HepG2 (cell line): ENCODE results near the gene NYAP1. TPM values are rescaled to one million over a fixed set of nuclear protein-coding genes. Genes with fewer than 3 reads are reported as not detected.
A peak's percentile ranks its signal among the peaks of the same experiment; 100 is the strongest.

Source experiments
- EED ChIP-seq: sonication (generic); formaldehyde crosslinking; IDR thresholded peaks from 2 replicates; pipeline ENCODE4 v1.5.0; 2020; ENCODE audit warnings: mild to moderate bottlenecking, missing genetic modification reagents
- FOXK2 ChIP-seq: fragments of 450-650 bp; IDR thresholded peaks from 2 replicates; pipeline ENCODE4 v1.6.1; 2016
- IKZF4 ChIP-seq: sonication (generic); formaldehyde crosslinking; IDR thresholded peaks from 2 replicates; pipeline ENCODE4 v1.5.1; 2020; ENCODE audit warnings: borderline replicate concordance, mild to moderate bottlenecking, low read depth, missing genetic modification reagents; ENCODE audit errors: not compliant biosample characterization
- JDP2 ChIP-seq: sonication (generic); formaldehyde crosslinking; IDR thresholded peaks from 2 replicates; pipeline ENCODE4 v1.8.1; 2022; ENCODE audit warnings: missing genetic modification reagents, borderline replicate concordance
- KDM2A ChIP-seq: sonication (generic); formaldehyde crosslinking; IDR thresholded peaks from 2 replicates; pipeline ENCODE4 v1.4.0; 2020; ENCODE audit warnings: low read depth, missing genetic modification reagents, borderline replicate concordance
- KDM5A ChIP-seq: fragments of 200-600 bp; sonication (generic); IDR thresholded peaks from 2 replicates; pipeline ENCODE4 v1.7.0; 2018; ENCODE audit warnings: antibody characterized with exemption, mild to moderate bottlenecking, low read length, borderline replicate concordance
- PRMT3 ChIP-seq: sonication (generic); formaldehyde crosslinking; IDR thresholded peaks from 2 replicates; pipeline ENCODE4 v1.8.1; 2022; ENCODE audit warnings: low read depth, mild to moderate bottlenecking, moderate library complexity, missing genetic modification reagents, borderline replicate concordance
- REPIN1 ChIP-seq: sonication (generic); formaldehyde crosslinking; IDR thresholded peaks from 2 replicates; pipeline ENCODE4 v1.8.0; 2022; ENCODE audit warnings: missing genetic modification reagents, low read depth, mild to moderate bottlenecking, borderline replicate concordance
- STAG1 ChIP-seq: sonication (generic); formaldehyde crosslinking; IDR thresholded peaks from 2 replicates; pipeline ENCODE4 v1.4.0; 2020; ENCODE audit warnings: missing genetic modification reagents
- TBX3 ChIP-seq: fragments of 450-650 bp; IDR thresholded peaks from 2 replicates; pipeline ENCODE4 v1.6.1; 2017; ENCODE audit warnings: antibody characterized with exemption, mild to moderate bottlenecking, inconsistent platforms, borderline replicate concordance
- ZNF205 ChIP-seq: IDR thresholded peaks from 2 replicates; pipeline ENCODE4 v1.6.1; 2018; ENCODE audit warnings: missing biosample characterization, missing genetic modification reagents
- ZNF431 ChIP-seq: sonication (generic); formaldehyde crosslinking; IDR thresholded peaks from 2 replicates; pipeline ENCODE4 v1.9.0; 2022; ENCODE audit warnings: missing genetic modification reagents, low read depth, mild to moderate bottlenecking, borderline replicate concordance
- ZNF44 ChIP-seq: sonication (generic); formaldehyde crosslinking; IDR thresholded peaks from 2 replicates; pipeline ENCODE4 v1.5.1; 2020; ENCODE audit warnings: mild to moderate bottlenecking, missing genetic modification reagents
- polyA plus RNA-seq, 8 experiments: library from polyadenylated mRNA; depleted of rRNA in 3 of 8; stranded (reverse) in 7 of 8; unstranded in 1 of 8; fragments of >200 nt; fragmentation: Illumina TruSeq in 4 of 8; extraction: Trizol in 4 of 8; gene quantifications; 2 replicates each; pipeline versions ENCODE4 v1.2.1 to v1.2.3, GENCODE V29; 2011 to 2016; ENCODE audit warnings: low read depth in 4 of 8, missing spikeins in 1 of 8, mixed read lengths in 1 of 8; ENCODE audit not compliant: insufficient read depth in 1 of 8
- total RNA-seq, 5 experiments: library from RNA; depleted of rRNA; stranded (reverse); fragments of >200 nt; fragmentation: Illumina TruSeq; extraction: Trizol; gene quantifications; 2 replicates each; pipeline ENCODE4 v1.2.3, GENCODE V29; 2016; ENCODE audit warnings: low read depth in 1 of 5
- TF ChIP-seq, protein P1 (sequence below): sonication (generic); formaldehyde crosslinking; IDR thresholded peaks from 2 replicates; pipeline ENCODE4 v1.8.0; 2022; ENCODE audit warnings: missing genetic modification reagents, mild to moderate bottlenecking, inconsistent platforms, borderline replicate concordance
- TF ChIP-seq, protein P2 (sequence below): sonication (generic); formaldehyde crosslinking; IDR thresholded peaks from 2 replicates; pipeline ENCODE4 v1.5.0; 2020; ENCODE audit warnings: mild to moderate bottlenecking, missing genetic modification reagents
- TF ChIP-seq, protein P3 (sequence below): sonication (generic); formaldehyde crosslinking; IDR thresholded peaks from 2 replicates; pipeline ENCODE4 v1.8.0; 2022; ENCODE audit warnings: mild to moderate bottlenecking, missing genetic modification reagents, moderate library complexity
- TF ChIP-seq, protein P4 (sequence below): sonication (generic); formaldehyde crosslinking; IDR thresholded peaks from 2 replicates; pipeline ENCODE4 v1.4.0; 2020; ENCODE audit warnings: mild to moderate bottlenecking, missing genetic modification reagents, borderline replicate concordance
- TF ChIP-seq, protein P5 (sequence below): sonication (generic); formaldehyde crosslinking; IDR thresholded peaks from 2 replicates; pipeline ENCODE4 v1.4.0; 2020; ENCODE audit warnings: missing genetic modification reagents

Gene NYAP1
- total and polyA plus RNA-seq, 2 of the 13 experiments (the other 11 are each of a cell fraction or from before 2014, with no cell fraction given), result 0.15 to 0.46 TPM

DNA sequence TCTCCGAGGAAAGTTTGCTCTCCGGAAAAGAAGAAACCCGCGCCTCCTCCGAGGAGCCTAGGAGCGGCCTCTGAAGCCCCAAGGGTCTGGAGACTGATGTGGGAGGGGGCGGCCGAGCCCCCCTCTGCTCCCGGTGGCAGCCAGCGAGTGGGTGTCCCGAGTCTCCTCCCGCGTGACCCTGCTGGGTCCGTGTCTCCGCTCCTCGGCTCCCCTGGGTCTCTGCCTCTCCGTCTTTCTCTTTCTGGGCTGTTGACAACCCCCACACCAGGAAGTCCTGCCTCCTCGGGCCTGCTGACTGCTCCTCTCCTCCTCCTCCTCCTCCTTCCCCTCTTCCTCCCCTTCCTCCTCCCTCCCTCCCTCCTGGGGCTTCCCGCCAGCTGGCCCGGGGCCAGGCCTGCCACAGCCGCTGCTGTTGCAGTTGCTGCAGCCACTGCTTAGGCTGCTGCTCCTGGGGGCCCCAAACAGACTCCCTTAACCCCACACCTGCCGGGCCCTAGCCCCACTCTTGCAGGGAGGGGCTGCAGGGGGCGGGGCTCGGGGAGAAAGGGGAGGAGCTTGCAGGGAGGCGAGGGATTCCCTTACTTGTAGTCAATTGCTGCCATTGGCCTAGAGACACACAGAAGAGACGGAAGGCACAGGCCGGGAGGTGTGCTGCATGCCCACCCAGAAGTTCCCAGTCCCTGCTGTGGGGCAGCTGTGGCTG, 4.6 kb upstream of the NYAP1 start, which contains the start of gene TSC22D4 (continued):
- TF ChIP-seq KDM2A (CRISPR knock-in tag) (no peak; the same call in 1 of the 2 replicates), FOXK2 (peak; percentile 46; the same call in 1 of the 2 replicates), KDM5A (peak; percentile 37; the same call in 1 of the 2 replicates), ZNF205 (peak; percentile 61; the same call in 1 of the 2 replicates), TBX3 (no peak), PRMT3 (CRISPR knock-in tag) (no peak), STAG1 (CRISPR knock-in tag) (no peak), ZNF431 (CRISPR knock-in tag) (no peak), EED (CRISPR knock-in tag) (no peak), ZNF44 (CRISPR knock-in tag) (no peak; the same call in 1 of the 2 replicates), REPIN1 (CRISPR knock-in tag) (no peak), IKZF4 (CRISPR knock-in tag) (no peak), JDP2 (no peak)
- TF ChIP-seq, protein P1, sequence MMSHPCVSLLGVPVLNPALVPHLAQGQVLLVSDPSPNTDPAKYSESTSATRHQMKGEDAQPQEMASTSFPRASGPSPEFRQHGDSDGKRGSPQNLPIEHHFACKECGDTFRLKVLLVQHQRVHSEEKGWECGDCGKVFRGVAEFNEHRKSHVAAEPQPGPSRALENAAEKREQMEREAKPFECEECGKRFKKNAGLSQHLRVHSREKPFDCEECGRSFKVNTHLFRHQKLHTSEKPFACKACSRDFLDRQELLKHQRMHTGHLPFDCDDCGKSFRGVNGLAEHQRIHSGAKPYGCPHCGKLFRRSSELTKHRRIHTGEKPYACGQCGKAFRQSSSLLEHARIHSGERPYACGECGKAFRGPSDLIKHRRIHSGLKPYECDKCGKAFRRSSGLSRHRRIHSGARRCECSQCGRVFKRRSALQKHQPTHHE, result peak; percentile 72; the same call in 1 of the 2 replicates
- TF ChIP-seq, protein P2, sequence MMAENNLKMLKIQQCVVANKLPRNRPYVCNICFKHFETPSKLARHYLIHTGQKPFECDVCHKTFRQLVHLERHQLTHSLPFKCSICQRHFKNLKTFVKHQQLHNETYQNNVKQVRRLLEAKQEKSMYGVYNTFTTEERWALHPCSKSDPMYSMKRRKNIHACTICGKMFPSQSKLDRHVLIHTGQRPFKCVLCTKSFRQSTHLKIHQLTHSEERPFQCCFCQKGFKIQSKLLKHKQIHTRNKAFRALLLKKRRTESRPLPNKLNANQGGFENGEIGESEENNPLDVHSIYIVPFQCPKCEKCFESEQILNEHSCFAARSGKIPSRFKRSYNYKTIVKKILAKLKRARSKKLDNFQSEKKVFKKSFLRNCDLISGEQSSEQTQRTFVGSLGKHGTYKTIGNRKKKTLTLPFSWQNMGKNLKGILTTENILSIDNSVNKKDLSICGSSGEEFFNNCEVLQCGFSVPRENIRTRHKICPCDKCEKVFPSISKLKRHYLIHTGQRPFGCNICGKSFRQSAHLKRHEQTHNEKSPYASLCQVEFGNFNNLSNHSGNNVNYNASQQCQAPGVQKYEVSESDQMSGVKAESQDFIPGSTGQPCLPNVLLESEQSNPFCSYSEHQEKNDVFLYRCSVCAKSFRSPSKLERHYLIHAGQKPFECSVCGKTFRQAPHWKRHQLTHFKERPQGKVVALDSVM (CRISPR knock-in tag), result no peak
- TF ChIP-seq, protein P3, sequence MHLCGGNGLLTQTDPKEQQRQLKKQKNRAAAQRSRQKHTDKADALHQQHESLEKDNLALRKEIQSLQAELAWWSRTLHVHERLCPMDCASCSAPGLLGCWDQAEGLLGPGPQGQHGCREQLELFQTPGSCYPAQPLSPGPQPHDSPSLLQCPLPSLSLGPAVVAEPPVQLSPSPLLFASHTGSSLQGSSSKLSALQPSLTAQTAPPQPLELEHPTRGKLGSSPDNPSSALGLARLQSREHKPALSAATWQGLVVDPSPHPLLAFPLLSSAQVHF (CRISPR knock-in tag), result no peak
- TF ChIP-seq, protein P4, sequence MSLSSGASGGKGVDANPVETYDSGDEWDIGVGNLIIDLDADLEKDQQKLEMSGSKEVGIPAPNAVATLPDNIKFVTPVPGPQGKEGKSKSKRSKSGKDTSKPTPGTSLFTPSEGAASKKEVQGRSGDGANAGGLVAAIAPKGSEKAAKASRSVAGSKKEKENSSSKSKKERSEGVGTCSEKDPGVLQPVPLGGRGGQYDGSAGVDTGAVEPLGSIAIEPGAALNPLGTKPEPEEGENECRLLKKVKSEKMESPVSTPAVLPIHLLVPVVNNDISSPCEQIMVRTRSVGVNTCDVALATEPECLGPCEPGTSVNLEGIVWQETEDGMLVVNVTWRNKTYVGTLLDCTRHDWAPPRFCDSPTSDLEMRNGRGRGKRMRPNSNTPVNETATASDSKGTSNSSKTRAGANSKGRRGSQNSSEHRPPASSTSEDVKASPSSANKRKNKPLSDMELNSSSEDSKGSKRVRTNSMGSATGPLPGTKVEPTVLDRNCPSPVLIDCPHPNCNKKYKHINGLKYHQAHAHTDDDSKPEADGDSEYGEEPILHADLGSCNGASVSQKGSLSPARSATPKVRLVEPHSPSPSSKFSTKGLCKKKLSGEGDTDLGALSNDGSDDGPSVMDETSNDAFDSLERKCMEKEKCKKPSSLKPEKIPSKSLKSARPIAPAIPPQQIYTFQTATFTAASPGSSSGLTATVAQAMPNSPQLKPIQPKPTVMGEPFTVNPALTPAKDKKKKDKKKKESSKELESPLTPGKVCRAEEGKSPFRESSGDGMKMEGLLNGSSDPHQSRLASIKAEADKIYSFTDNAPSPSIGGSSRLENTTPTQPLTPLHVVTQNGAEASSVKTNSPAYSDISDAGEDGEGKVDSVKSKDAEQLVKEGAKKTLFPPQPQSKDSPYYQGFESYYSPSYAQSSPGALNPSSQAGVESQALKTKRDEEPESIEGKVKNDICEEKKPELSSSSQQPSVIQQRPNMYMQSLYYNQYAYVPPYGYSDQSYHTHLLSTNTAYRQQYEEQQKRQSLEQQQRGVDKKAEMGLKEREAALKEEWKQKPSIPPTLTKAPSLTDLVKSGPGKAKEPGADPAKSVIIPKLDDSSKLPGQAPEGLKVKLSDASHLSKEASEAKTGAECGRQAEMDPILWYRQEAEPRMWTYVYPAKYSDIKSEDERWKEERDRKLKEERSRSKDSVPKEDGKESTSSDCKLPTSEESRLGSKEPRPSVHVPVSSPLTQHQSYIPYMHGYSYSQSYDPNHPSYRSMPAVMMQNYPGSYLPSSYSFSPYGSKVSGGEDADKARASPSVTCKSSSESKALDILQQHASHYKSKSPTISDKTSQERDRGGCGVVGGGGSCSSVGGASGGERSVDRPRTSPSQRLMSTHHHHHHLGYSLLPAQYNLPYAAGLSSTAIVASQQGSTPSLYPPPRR (CRISPR knock-in tag), result no peak
- TF ChIP-seq, protein P5, sequence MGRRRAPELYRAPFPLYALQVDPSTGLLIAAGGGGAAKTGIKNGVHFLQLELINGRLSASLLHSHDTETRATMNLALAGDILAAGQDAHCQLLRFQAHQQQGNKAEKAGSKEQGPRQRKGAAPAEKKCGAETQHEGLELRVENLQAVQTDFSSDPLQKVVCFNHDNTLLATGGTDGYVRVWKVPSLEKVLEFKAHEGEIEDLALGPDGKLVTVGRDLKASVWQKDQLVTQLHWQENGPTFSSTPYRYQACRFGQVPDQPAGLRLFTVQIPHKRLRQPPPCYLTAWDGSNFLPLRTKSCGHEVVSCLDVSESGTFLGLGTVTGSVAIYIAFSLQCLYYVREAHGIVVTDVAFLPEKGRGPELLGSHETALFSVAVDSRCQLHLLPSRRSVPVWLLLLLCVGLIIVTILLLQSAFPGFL, result no peak
